Upper lobe of left lung (tissue), 6 donors: ENCODE data around the gene FUNDC1. TPM values are rescaled to one million over a fixed set of nuclear protein-coding genes. Genes with fewer than 3 reads are reported as not detected.

Experiments
- ATAC-seq, 2 donors: fragments of 200-7000 bp; cut with Tn5 transposase; one replicate each; pipeline ENCODE4 v1.9.1; 2022; ENCODE audit warnings: mild to moderate bottlenecking in 2 of 2, moderate library complexity in 2 of 2; ENCODE audit not compliant: low FRiP score in 2 of 2
- DNase-seq, 2 donors: peaks; one replicate each; pipeline ENCODE4 v3.0.0-alpha.2; 2019 to 2020
- H3K27ac ChIP-seq, 4 donors: fragments of 200-600 bp; sonication (generic); one replicate each; pipeline ENCODE4 v1.5.1; 2016 to 2019
- H3K27me3 ChIP-seq, 4 donors: fragments of 200-600 bp; sonication (generic); one replicate each; pipeline ENCODE4 v1.5.1; 2017 to 2019
- H3K36me3 ChIP-seq, 4 donors: fragments of 200-600 bp; sonication (generic); one replicate each; pipeline ENCODE4 v1.5.1; 2016 to 2019
- H3K4me1 ChIP-seq, 4 donors: fragments of 200-600 bp; sonication (generic); one replicate each; pipeline ENCODE4 v1.5.1; 2018 to 2019
- H3K4me3 ChIP-seq, 4 donors: fragments of 200-600 bp; sonication (generic); one replicate each; pipeline ENCODE4 v1.5.1; 2017 to 2019; ENCODE audit warnings: mild to moderate bottlenecking in 2 of 4, moderate library complexity in 1 of 4
- H3K9me3 ChIP-seq, 4 donors: fragments of 200-600 bp; sonication (generic); one replicate each; pipeline ENCODE4 v1.5.1; 2018 to 2019
- CTCF ChIP-seq, 6 experiments: fragments of 450-650 bp in 4 of 6; fragments of 200-600 bp in 2 of 6; sonication (generic) in 2 of 6; IDR thresholded peaks; one replicate each; pipeline ENCODE4 v1.5.1; 2016 to 2019; ENCODE audit warnings: antibody characterized with exemption in 6 of 6
- EP300 ChIP-seq, 4 donors: sonication (generic); formaldehyde crosslinking; IDR thresholded peaks; one replicate each; pipeline ENCODE4 v1.5.1; 2017; ENCODE audit warnings: antibody characterized with exemption in 4 of 4, control low read depth in 2 of 4
- POLR2A ChIP-seq, 4 donors: fragments of 450-650 bp; IDR thresholded peaks; one replicate each; pipeline ENCODE4 v1.5.1; 2016 to 2017; ENCODE audit warnings: antibody characterized with exemption in 4 of 4, mild to moderate bottlenecking in 2 of 4
- POLR2AphosphoS5 ChIP-seq, 2 donors: sonication (generic); formaldehyde crosslinking; IDR thresholded peaks; one replicate each; pipeline ENCODE4 v1.5.1; 2017; ENCODE audit warnings: antibody characterized with exemption in 2 of 2
- WGBS, 2 donors: methylation state at CpG; one replicate each; pipeline ENCODE4 v1.1.5; 2017 to 2018; 5-methylcytosine and 5-hydroxymethylcytosine counted together
- total RNA-seq, 6 donors: library from RNA; depleted of rRNA in 4 of 6; stranded (reverse); fragments of >200 nt in 4 of 6; gene quantifications; one replicate each; pipeline versions ENCODE4 v1.1.0 to v1.2.1, GENCODE V29; 2016 to 2021
- donor health status: DM: no; HTN: no; CAD: no; lungs with moderate emphysema.
- donor health status: DM: no; HTN: yes; CAD: no; lungs with severe emphysema.

FUNDC1 gene
- total RNA-seq, 6 donors from 2014 or later, result 1.3 to 14.6 (median 8.0) TPM

- Histone ChIP-seq H3K36me3 (no peaks in the 10 kb centered on the region), H3K27me3 (no peaks in the 10 kb centered on the region), H3K9me3 (no peaks in the 10 kb centered on the region), H3K4me3 (no peak overlapping the region), H3K4me1 (no peaks in the 10 kb centered on the region), H3K27ac (no peak overlapping the region)
- WGBS, 2 donors, result 90 to 94% methylated on average over 2 to 4 of the region's 4 CpGs
- DNase-seq, result no peak
- no peak for ATAC-seq
- TF ChIP-seq POLR2A (IDR thresholded peaks at IDR 0.05) (no peak), POLR2AphosphoS5 (IDR thresholded peaks at IDR 0.05) (no peak), CTCF (IDR thresholded peaks at IDR 0.05) (no peak), EP300 (IDR thresholded peaks at IDR 0.05) (no peak)
These were observed 58.0 kb downstream of the FUNDC1 start for GRCh38 chrX:44484607-44485146.

- H3K4me3 ChIP-seq, result no peak overlapping the region
- H3K4me1 ChIP-seq, result no peaks in the 10 kb centered on the region
- no peak for ATAC-seq
- no peak for TF ChIP-seq CTCF (IDR thresholded peaks at IDR 0.05)
- no peak for TF ChIP-seq POLR2A (IDR thresholded peaks at IDR 0.05)
- TF ChIP-seq POLR2AphosphoS5 (IDR thresholded peaks at IDR 0.05), result no peak
- TF ChIP-seq EP300 (IDR thresholded peaks at IDR 0.05), result no peak
- H3K36me3 ChIP-seq, result no peaks in the 10 kb centered on the region
- DNase-seq, result no peak
- no peaks in the 10 kb centered on the region for H3K9me3 ChIP-seq
- WGBS, 2 donors, result 88 to 94% methylated on average over 7 to 8 of the region's 8 CpGs
- no peaks in the 10 kb centered on the region for H3K27me3 ChIP-seq
- H3K27ac ChIP-seq, result no peak overlapping the region
These were observed 58.6 kb downstream of the FUNDC1 start for GRCh38 chrX:44483965-44484606.

- ATAC-seq, result no peak
- WGBS, 2 donors, result 89 to 92% methylated on average over 1 of the region's 1 CpG
- H3K4me1 ChIP-seq, result no peaks in the 10 kb centered on the region
- DNase-seq, result no peak
- H3K9me3 ChIP-seq, result no peaks in the 10 kb centered on the region
- no peak overlapping the region for H3K4me3 ChIP-seq
- H3K36me3 ChIP-seq, result no peaks in the 10 kb centered on the region
- no peaks in the 10 kb centered on the region for H3K27me3 ChIP-seq
- no peak for TF ChIP-seq EP300 (IDR thresholded peaks at IDR 0.05)
- no peak overlapping the region for H3K27ac ChIP-seq
These were observed 60.1 kb downstream of the FUNDC1 start for GRCh38 chrX:44482575-44482974.

- no peaks in the 10 kb centered on the region for H3K27me3 ChIP-seq
- TF ChIP-seq EP300 (IDR thresholded peaks at IDR 0.05), result no peak
- no peak for TF ChIP-seq POLR2A (IDR thresholded peaks at IDR 0.05)
- no peak for TF ChIP-seq CTCF (IDR thresholded peaks at IDR 0.05)
- TF ChIP-seq POLR2AphosphoS5 (IDR thresholded peaks at IDR 0.05), result no peak
- H3K9me3 ChIP-seq, result no peaks in the 10 kb centered on the region
- no peak for DNase-seq
- no peak for ATAC-seq
- 54% methylated on average over 2 of the region's 2 CpGs; no CpG with 5 or more reads in 1 of the 2 donors for WGBS, 2 donors
- no peaks in the 10 kb centered on the region for H3K4me1 ChIP-seq
- no peak overlapping the region for H3K27ac ChIP-seq
- H3K4me3 ChIP-seq, result no peak overlapping the region
- H3K36me3 ChIP-seq, result no peaks in the 10 kb centered on the region
These were observed 62.1 kb downstream of the FUNDC1 start for GRCh38 chrX:44480591-44480990.

- 45 to 62% methylated on average over 2 of the region's 2 CpGs for WGBS, 2 donors
- H3K27me3 ChIP-seq, result no peaks in the 10 kb centered on the region
- no peak overlapping the region for H3K4me3 ChIP-seq
- ATAC-seq, result no peak
- H3K4me1 ChIP-seq, result no peaks in the 10 kb centered on the region
- no peaks in the 10 kb centered on the region for H3K36me3 ChIP-seq
- no peaks in the 10 kb centered on the region for H3K9me3 ChIP-seq
- TF ChIP-seq POLR2AphosphoS5 (IDR thresholded peaks at IDR 0.05) (no peak), POLR2A (IDR thresholded peaks at IDR 0.05) (no peak)
- DNase-seq, result no peak
- H3K27ac ChIP-seq, result no peak overlapping the region
These were observed 68.2 kb downstream of the FUNDC1 start for GRCh38 chrX:44474410-44474809.

Other genes with a start within 250 kb of the FUNDC1 start
- 10 to 100 TPM in 1 of 6 donors, 1 to 10 TPM in 4, under 1 TPM in 1; 0.31 to 13.0 (median 1.8) TPM for gene EFHC2, start 199.2 kb downstream of the FUNDC1 start, total RNA-seq